GM18511 (cell line): ENCODE data around the gene PEX12.
"Not testable (repeated sequence)": the region's sequence is repeated elsewhere in the genome, so short reads cannot be mapped to it uniquely, and the experiment has no call there.

Experiments
- ATAC-seq: cut with Tn5 transposase; IDR thresholded peaks from one replicate; pipeline ENCODE4 v1.9.1; 2021; ENCODE audit warnings: mild to moderate bottlenecking, moderate library complexity; ENCODE audit not compliant: unreplicated experiment

PEX12 gene

DNA sequence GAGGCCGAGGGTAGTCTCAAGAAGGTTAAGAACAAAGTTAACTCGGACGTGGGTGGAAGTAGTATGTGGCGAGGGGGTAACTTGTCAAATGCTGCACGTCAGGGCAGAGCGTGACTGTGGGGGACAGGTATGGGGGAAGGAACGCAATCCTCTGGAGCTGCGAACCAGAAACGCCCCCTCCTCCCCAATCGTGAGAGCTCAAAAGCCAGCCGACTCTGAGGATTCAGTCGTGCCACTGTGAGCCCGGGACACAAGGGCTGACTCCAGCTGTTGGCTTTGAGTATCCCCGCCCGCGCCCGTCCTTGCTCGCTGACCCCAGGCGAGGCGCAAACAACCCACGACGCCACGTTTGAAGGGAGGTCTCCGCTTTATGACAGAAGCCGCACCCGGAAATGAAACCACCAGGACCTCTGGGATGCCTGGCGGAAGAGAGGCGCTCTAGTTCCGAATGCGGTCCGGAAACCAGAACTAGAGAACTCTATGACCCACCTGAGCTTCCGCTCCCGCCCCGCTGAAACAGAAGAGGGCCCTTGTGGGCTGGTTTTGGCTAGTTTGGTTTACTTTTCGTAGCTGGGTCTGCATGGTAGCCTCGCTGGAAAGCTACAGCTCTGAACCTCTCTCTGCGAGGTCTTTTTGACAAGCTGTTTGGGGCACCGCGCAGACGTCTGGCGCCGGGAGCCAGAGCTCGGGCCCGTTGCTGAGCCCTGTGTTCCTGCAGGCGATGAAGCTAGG lies at the start of gene PEX12:
Gene PEX12 (minus strand): TSS at position 375 of the 732 bp plus-strand sequence. CDS start 550 bp downstream, outside the sequence.
- peak; percentile 95 for ATAC-seq

GRCh38 chr17:35627417-35627816 lies 49.0 kb upstream of the PEX12 start:
- no peak for ATAC-seq

DNA sequence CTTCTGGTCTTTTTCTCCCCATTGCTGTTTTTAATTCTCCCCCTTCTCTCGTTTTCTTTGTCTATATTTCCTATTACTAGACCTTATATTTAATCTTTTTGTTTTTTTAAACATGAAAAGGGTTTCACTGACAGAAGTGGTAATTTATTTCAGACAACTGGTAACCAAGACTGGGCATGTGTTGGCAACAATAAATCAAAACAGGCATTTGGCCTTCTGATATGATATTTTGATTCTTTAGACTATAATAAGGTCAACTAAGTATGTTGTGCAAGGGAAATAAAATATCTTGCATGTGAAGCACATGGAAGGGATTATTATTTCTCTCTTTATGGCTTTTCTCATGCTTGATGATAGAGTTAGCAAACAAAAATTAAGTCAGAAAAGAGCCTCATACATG lies 43.4 kb upstream of the PEX12 start:
- no peak for ATAC-seq

DNA sequence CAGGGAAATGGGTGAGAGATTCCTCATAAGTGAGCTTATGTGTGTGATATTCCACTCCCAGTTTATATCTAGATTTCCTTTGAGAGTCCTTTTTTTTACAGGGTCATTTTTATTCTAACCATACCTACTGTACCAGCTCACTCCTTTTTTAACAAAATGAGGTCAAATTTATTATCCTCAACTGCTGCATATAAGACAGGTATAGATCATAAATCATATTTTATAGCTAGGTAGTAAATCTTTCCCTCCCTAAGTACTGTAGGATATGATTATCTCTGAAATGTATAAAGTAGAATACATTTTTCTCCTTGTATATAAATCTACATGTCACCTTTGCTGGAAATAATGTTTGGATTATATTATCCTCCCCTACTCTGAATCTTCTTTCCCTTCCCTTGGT lies 40.3 kb upstream of the PEX12 start:
- no peak for ATAC-seq

DNA sequence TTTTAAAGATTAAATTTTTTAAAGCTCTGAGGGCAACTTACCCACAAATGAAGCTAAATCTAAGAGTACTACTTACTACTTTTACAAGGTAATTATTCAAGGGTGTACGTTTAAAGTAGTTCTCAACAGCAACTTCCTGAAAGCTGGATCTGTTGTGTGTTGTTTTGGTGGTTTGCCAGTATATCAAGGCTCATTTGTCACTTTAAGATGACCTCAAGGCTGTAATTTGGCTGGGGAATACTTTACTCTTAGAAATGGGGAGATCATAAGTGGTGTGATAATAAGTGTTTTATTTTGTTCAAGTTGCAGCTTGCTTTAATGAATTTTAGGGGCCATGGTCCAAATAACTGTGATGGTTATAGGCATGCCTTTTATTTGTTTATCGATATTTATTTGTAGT lies 39.1 kb upstream of the PEX12 start:
- ATAC-seq = no peak

- no peak for ATAC-seq
Observed at GRCh38 chr17:35616536-35616935, 38.2 kb upstream of the PEX12 start.

DNA sequence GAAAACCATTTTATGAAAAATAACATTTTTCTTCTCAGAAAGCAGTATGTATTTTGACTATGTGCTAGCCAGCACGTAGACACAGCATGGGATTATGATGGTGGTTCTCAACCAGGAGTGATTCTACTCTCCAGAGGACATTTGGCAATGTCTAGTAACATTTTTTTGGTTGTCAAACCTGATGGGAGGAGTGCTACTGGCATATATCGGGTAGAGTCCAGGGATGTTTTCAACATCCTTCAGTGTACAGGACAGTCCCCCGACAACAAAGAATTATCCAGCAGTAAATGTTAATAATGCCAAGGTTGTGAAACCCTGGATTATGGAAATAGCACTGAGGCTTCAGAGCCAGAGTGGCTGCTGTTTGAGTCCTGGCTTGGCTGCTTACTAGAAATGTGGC lies 36.4 kb upstream of the PEX12 start:
- no peak for ATAC-seq

GRCh38 chr17:35612924-35613521 lies 34.7 kb upstream of the PEX12 start:
- ATAC-seq = no peak

DNA sequence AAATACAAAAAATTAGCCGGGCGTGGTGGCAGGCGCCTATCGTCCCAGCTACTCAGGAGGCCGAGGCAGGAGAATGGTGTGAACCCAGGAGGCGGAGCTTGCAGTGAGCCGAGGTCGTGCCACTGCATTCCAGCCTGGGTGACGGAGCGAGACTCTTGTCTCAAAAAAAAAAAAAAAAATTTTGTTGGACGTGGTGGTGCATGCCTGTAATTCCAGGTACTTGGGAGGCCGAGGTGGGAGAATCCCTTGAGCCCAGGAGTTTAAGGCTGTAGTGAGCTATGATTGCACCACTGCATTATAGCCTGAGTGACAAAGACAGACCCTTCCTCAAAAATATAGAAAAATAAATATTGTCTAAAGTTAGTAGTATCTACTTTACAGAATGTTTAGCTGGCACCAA lies 32.4 kb upstream of the PEX12 start:
- not testable (repeated sequence) for ATAC-seq

DNA sequence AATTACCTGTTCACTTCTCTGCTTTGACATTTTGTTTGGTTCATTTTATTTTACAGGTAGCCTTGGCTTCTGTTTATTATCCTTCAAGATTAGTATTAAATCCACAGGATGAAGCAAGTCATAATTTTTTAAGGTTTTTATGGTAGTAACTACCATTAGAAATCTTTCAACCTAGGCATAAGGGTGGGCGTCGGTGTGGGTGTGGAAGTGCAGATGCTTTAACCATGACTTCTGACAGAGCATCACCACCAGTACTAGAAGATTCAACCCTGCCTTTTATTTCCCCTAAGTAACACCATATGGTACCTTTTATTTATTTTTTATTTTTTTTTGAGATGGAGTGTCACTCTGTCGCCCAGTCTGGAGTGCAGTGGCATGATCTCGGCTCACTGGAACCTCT lies 31.5 kb upstream of the PEX12 start:
- no peak for ATAC-seq

DNA sequence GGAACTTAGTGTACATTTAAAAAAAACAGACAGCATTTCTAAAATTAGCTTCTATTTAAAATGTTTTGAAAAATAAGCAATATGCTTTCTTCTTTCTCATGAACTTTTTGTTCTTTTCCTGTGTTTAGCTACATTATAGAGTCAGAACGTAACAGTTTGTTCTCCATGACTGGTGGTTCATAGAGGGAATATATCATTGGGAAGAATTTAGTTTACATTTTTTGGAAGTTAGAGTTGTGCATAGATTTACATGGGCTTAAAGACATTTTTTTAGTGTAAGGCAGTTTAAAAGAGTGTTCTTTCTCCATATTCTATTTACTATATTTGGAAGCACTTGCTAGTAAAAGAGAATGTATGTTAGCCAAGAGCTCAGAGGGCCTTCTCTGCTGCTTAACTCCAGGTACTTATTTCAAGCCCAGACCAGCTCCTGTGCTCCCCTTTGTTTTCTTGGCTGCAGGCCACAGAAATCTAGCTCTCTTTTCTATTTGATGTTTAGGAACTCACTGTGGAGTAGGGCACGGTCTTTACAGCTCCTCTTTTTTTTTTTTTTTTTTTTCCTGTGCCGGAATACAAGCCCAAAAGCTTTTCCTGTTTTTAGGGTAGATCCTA lies 29.0 kb upstream of the PEX12 start:
- ATAC-seq = no peak

- no peak for ATAC-seq
Observed at GRCh38 chr17:35605678-35606077, 27.3 kb upstream of the PEX12 start.

- no peak for ATAC-seq
Observed at GRCh38 chr17:35603674-35604073, 25.3 kb upstream of the PEX12 start.

DNA sequence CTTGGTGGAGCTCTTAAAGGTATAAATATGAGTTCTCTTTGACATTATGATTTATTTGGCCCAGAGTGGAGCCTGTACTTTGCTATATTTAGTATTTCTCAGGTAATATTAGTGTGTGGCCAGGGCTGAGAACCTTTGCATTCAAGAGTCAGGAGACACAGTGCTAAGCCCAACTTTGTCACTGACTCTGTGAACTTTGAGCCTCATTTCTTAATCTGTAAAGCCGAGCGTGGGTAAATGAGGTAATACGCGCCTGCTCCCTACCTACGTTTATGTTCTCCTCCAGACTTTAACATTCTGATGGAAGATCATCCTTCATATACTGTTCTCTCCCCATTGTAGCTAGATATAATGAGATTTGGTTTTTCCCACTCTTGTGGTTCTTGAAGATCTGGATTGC lies 19.2 kb upstream of the PEX12 start:
- no peak for ATAC-seq

DNA sequence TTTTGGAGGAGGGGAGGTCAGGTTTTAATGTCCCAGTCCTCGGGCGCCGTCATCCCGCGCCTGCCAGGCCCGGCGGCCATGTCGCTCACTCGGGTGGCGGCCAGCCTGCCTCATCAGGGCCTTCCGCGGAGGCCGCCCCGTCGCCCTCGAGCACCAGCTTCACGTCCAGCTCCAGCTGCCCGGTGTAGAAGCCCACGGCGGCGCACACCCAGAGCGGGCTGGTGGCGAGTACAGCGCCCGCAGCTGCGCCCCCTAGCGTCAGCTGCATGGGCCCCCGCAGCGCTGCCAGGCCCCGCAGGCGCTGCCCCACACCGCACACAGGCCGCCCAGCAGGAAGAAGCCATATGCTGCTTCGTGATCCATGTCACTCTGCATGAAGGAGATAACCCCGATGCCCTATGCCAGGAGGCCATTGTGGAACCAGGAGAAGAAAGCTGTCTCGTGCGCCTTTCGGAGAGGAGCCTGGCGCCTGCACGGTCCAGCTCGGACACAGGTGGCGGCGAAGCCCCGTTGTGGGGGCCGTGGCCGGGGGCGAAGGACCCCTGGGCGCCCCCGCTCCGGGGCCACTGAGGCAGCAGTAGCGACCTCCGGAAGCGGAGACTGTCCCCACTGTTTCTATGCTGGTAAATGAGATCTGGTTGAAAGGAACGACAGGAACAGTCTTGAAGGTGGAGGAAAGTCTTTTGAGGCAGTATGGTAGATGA lies 18.3 kb upstream of the PEX12 start:
- ATAC-seq = no peak

- no peak for ATAC-seq
Observed at GRCh38 chr17:35596072-35596471, 17.7 kb upstream of the PEX12 start.

DNA sequence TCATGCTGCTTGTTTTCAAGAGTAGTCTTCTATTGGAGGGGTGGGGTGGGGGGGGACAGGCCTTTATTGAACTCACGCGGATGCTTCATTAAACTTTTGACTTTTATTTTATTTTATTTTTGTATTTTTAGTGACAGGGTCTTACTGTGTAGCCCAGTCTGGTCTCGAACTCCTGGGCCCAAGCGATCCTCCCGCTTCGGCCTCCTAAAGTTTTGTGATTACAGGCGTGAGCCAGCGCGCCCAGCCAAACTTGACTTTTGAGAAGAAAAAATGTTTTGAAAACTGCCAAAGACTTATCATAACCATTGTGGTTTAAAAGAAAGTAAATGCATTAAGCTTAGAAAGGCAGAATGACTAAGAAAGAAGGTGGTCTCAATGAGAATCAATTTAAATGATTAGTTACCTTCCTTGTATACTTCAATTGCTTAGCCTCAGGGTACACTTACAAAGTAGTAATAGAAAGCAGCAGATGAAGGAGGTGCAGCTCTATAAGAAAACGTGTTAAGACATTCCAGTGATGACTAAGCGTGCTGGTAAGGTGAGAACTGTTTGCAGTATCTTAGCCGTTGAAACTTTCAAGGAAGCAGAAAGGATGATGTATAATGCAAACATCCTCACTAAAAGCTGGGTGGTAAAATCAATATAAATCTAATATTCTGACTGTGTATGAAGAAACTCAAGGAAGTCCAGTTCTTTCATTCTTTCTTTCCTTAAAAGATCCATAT lies 10.0 kb upstream of the PEX12 start:
- no peak for ATAC-seq

- ATAC-seq = peak; percentile 92
Observed at GRCh38 chr17:35587074-35587961, 8.9 kb upstream of the PEX12 start, which contains the start of gene AP2B1. AP2B1 (plus strand) TSS chr17:35587322; CDS start chr17:35594031, 6,709 bp downstream.

DNA sequence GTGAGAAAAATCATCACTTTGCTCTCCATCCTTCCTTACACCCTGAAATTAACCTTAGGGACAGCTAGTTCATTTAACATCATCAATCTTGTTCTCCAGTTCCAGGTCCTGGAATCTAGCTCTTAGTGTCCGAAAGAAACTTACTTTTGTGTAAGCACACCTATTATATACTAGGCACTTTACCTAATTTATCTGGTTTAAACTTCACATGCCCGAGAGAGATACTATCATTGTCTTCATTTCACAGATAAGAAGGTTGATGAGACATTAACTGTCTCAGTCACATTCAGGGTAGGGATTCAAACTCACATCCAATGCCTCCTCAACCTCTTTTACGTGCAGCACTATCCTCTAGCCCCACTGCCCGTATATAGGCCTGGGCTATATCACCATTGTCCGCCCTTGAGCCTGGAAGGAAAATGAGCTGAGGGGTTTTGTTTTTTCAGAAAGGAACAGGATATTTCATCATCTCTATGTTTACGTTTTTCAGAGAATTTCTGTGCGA lies 8.2 kb upstream of the PEX12 start:
- no peak for ATAC-seq

DNA sequence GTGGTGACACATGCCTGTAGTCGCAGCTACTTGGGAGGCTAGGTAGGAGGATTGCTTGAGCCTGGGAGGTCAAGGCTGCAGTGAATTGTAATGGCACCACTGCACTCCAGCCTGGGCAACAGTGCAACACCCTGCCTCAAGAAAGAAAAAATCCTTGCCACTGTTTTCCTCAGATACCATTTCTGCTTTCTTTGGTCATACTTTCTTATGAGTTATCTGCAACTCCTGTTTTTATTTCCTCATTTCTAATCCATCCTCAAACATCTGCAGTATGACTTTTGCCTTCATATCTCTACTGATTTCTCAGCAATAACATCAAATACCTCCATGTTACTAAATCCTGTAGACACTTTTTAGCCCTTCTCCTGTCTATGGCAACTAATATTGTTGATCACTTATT lies 5.7 kb upstream of the PEX12 start:
- no peak for ATAC-seq
